GM12878 (cell line): ENCODE results near the gene FMNL3. TPM values are rescaled to one million over a fixed set of nuclear protein-coding genes. Genes with fewer than 3 reads are reported as not detected.

Source experiments
- CBX5 ChIP-seq: sonication (generic); IDR thresholded peaks from 2 replicates; pipeline ENCODE4 v1.6.1; 2016; ENCODE audit warnings: low read depth, moderate library complexity, mild to moderate bottlenecking, inconsistent platforms
- ZBTB4 ChIP-seq: fragments of 450-650 bp; formaldehyde crosslinking; IDR thresholded peaks from 2 replicates; pipeline ENCODE4 v1.4.0; 2022; ENCODE audit warnings: mild to moderate bottlenecking, moderate library complexity
- polyA plus RNA-seq, 11 experiments: library from polyadenylated mRNA; depleted of rRNA in 4 of 11; unstranded in 6 of 11; stranded (reverse) in 5 of 11; fragments of >200 nt; fragmentation: Nextera tagmentation in 4 of 11; fragmentation: Illumina TruSeq in 1 of 11; extraction: Ambion mirVana in 4 of 11; extraction: Trizol in 1 of 11; gene quantifications; 1 replicate in 1 of 11; 2 replicates in 10 of 11; pipeline versions ENCODE4 v1.2.1 to v1.2.3, GENCODE V29; 2011 to 2016; ENCODE audit warnings: inconsistent platforms in 2 of 11, missing spikeins in 2 of 11, low read depth in 1 of 11
- total RNA-seq, 4 experiments: library from RNA; depleted of rRNA in 3 of 4; stranded (reverse); fragments of >200 nt in 3 of 4; fragmentation: Illumina TruSeq in 1 of 4; extraction: Trizol in 1 of 4; gene quantifications; 2 replicates each; pipeline versions ENCODE4 v1.2.1 to v1.2.3, GENCODE V29; 2013 to 2021
- TF ChIP-seq, protein P1 (sequence below): IDR thresholded peaks from 2 replicates; pipeline ENCODE4 v1.6.1; 2011; ENCODE audit warnings: low read depth, mild to moderate bottlenecking, low read length, moderate library complexity, borderline replicate concordance; ENCODE audit errors: extremely low read depth
- TF ChIP-seq, protein P2 (sequence below): fragments of 450-650 bp; formaldehyde crosslinking; IDR thresholded peaks from 2 replicates; pipeline ENCODE4 v1.5.0; 2022; ENCODE audit warnings: mild to moderate bottlenecking, missing genetic modification characterization

The FMNL3 gene
- total and polyA plus RNA-seq, 10 of the 15 experiments (the other 5 are each of a cell fraction or from before 2014, with no cell fraction given), result 3.0 to 64.9 (median 30.9) TPM

- no peak for TF ChIP-seq ZBTB4
- TF ChIP-seq, protein P1, sequence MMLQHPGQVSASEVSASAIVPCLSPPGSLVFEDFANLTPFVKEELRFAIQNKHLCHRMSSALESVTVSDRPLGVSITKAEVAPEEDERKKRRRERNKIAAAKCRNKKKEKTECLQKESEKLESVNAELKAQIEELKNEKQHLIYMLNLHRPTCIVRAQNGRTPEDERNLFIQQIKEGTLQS, result no peak
- no peak for TF ChIP-seq CBX5
- TF ChIP-seq, protein P2, sequence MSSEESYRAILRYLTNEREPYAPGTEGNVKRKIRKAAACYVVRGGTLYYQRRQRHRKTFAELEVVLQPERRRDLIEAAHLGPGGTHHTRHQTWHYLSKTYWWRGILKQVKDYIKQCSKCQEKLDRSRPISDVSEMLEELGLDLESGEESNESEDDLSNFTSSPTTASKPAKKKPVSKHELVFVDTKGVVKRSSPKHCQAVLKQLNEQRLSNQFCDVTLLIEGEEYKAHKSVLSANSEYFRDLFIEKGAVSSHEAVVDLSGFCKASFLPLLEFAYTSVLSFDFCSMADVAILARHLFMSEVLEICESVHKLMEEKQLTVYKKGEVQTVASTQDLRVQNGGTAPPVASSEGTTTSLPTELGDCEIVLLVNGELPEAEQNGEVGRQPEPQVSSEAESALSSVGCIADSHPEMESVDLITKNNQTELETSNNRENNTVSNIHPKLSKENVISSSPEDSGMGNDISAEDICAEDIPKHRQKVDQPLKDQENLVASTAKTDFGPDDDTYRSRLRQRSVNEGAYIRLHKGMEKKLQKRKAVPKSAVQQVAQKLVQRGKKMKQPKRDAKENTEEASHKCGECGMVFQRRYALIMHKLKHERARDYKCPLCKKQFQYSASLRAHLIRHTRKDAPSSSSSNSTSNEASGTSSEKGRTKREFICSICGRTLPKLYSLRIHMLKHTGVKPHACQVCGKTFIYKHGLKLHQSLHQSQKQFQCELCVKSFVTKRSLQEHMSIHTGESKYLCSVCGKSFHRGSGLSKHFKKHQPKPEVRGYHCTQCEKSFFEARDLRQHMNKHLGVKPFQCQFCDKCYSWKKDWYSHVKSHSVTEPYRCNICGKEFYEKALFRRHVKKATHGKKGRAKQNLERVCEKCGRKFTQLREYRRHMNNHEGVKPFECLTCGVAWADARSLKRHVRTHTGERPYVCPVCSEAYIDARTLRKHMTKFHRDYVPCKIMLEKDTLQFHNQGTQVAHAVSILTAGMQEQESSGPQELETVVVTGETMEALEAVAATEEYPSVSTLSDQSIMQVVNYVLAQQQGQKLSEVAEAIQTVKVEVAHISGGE, result no peak
Observed at GRCh38 chr12:49687941-49688340, 19.3 kb downstream of the FMNL3 start (continued).
